Calu3 (cell line): Measurements from ENCODE around the gene ETV7. TPM values are rescaled to one million over a fixed set of nuclear protein-coding genes. Genes with fewer than 3 reads are reported as not detected.

ENCODE experiments used
- BruUV-seq: library from RNA; stranded (reverse); fragments of 400-500 nt; replicated peaks from 2 replicates; lab custom pipeline; 2021; lab: Mats Ljungman, UMichigan
- CTCF ChIA-PET: fragments of 300-600 bp; sonication (Branson Sonifier 250); formaldehyde crosslinking; loops from one replicate; lab custom pipeline; 2022; ENCODE audit warnings: antibody characterized with exemption; lab: Charles Lee
- DNase-seq: peaks from one replicate; pipeline ENCODE4 v3.0.0; 2022
- H3K27ac Mint-ChIP-seq: one replicate; pipeline ENCODE4 v1.8.0; 2022; ENCODE audit warnings: mixed read lengths; ENCODE audit not compliant: unreplicated experiment
- H3K27me3 Mint-ChIP-seq: one replicate; pipeline ENCODE4 v1.8.0; 2022; ENCODE audit warnings: mixed read lengths; ENCODE audit not compliant: unreplicated experiment
- H3K36me3 Mint-ChIP-seq: one replicate; pipeline ENCODE4 v1.8.0; 2022; ENCODE audit warnings: mild to moderate bottlenecking, moderate library complexity, mixed read lengths; ENCODE audit not compliant: insufficient read depth, unreplicated experiment
- H3K4me1 Mint-ChIP-seq: one replicate; pipeline ENCODE4 v1.8.0; 2022; ENCODE audit warnings: mild to moderate bottlenecking, low read depth, mixed read lengths; ENCODE audit not compliant: unreplicated experiment
- H3K4me3 Mint-ChIP-seq: one replicate; pipeline ENCODE4 v1.8.0; 2022; ENCODE audit warnings: mild to moderate bottlenecking, low read depth, moderate library complexity, mixed read lengths; ENCODE audit not compliant: unreplicated experiment
- H3K9me3 Mint-ChIP-seq: one replicate; pipeline ENCODE4 v1.8.0; 2022; ENCODE audit warnings: low read depth, mixed read lengths; ENCODE audit not compliant: unreplicated experiment
- CTCF ChIP-seq: fragments of 200-600 bp; IDR thresholded peaks from one replicate; pipeline ENCODE4 v1.8.0; 2022; ENCODE audit warnings: antibody characterized with exemption; ENCODE audit not compliant: unreplicated experiment
- intact Hi-C: fragments of 100-400 bp; cut with micrococcal nuclease; formaldehyde crosslinking; loops from one replicate; pipeline ENCODE4 v1.10.0; 2022; ENCODE audit not compliant: unreplicated experiment
- total RNA-seq: library from RNA; stranded (reverse); gene quantifications from 2 replicates; pipeline ENCODE4 v1.2.3, GENCODE V29; 2022

Gene ETV7
- total RNA-seq, 1 experiment from 2014 or later: 2.6 TPM

GRCh38 chr6:36378936-36379335, 8.5 kb downstream of the ETV7 start:
- Mint-ChIP-seq H3K4me1 (no peaks in the 10 kb centered on the region), H3K4me3 (no peak overlapping the region), H3K27me3 (peaks cover 16% of the 10 kb centered on the region), H3K9me3 (no peaks in the 10 kb centered on the region), H3K36me3 (no peaks in the 10 kb centered on the region), H3K27ac (no peak overlapping the region)
- no peak for DNase-seq
- no TSS peak for BruUV-seq
- TF ChIP-seq CTCF: no peak
- CTCF ChIA-PET: no interaction called here
- intact Hi-C loops: no loop called here

GRCh38 chr6:36378243-36378920, 9.1 kb downstream of the ETV7 start:
- no peaks in the 10 kb centered on the region for H3K9me3 Mint-ChIP-seq
- intact Hi-C loops: no loop called here
- no TSS peak for BruUV-seq
- H3K36me3 Mint-ChIP-seq: no peaks in the 10 kb centered on the region
- CTCF ChIA-PET: no interaction called here
- no peak for TF ChIP-seq CTCF
- no peak overlapping the region for H3K4me3 Mint-ChIP-seq
- peaks cover 19% of the 10 kb centered on the region for H3K27me3 Mint-ChIP-seq
- H3K27ac Mint-ChIP-seq: no peak overlapping the region
- H3K4me1 Mint-ChIP-seq: no peaks in the 10 kb centered on the region
- DNase-seq: no peak

DNA sequence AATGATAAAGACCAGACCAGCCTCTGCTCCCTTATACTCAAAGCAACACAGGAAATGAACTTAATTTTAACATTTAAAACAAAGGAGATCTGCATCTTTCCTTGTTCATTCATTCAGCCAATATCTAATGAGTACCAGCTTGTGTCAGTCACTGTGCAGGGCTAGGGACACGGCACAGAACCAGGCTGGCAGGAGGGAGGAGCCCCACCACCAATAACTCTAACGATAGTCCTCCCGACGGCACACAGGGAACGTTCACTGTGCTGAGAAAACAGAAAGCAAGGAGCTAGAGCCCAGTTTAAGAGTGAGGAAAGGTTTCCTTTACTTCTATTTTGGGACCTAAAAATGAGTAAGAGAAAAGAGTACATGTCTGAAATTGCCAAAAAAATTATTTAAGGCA, 9.9 kb downstream of the ETV7 start:
- CTCF ChIA-PET: no interaction called here
- H3K27me3 Mint-ChIP-seq: peaks cover 27% of the 10 kb centered on the region
- no peaks in the 10 kb centered on the region for H3K4me1 Mint-ChIP-seq
- no peaks in the 10 kb centered on the region for H3K9me3 Mint-ChIP-seq
- H3K27ac Mint-ChIP-seq: no peak overlapping the region
- no peaks in the 10 kb centered on the region for H3K36me3 Mint-ChIP-seq
- TF ChIP-seq CTCF: no peak
- intact Hi-C loops: no loop called here
- no TSS peak for BruUV-seq
- DNase-seq: no peak
- no peak overlapping the region for H3K4me3 Mint-ChIP-seq

DNA sequence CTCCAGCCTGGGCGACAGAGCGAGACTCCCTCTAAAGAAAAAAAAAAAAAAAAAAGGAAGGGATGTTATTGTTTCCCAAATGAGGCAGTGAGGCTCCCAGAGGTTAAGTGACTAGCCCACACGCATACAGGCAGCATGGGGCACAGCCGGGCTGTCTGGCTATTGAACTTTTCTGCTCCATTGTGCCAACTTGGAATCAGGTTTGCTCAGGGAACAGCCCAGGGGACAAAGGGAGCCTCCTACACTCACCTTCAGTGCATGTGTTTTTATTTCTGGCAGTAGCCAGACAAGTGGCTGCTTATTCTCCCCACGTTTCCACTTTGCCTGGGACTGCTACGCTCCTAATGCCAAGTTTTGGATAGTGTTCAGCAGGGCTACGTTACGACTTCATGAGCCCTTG, 10.7 kb downstream of the ETV7 start:
- H3K27ac Mint-ChIP-seq: no peak overlapping the region
- no peak overlapping the region for H3K4me3 Mint-ChIP-seq
- H3K9me3 Mint-ChIP-seq: no peaks in the 10 kb centered on the region
- peaks cover 35% of the 10 kb centered on the region for H3K27me3 Mint-ChIP-seq
- no peak for DNase-seq
- no peaks in the 10 kb centered on the region for H3K36me3 Mint-ChIP-seq
- CTCF ChIA-PET: no interaction called here
- intact Hi-C loops: no loop called here
- H3K4me1 Mint-ChIP-seq: no peaks in the 10 kb centered on the region
- no peak for TF ChIP-seq CTCF
- no TSS peak for BruUV-seq
